HCT116 (cell line): ENCODE results near the gene ARSK. TPM values are rescaled to one million over a fixed set of nuclear protein-coding genes. Genes with fewer than 3 reads are reported as not detected.

Experiments
- ATAC-seq: fragments of 200-7000 bp; cut with Tn5 transposase; 2 replicates; pipeline ENCODE4 v1.9.1; 2020; ENCODE audit warnings: mild to moderate bottlenecking, moderate library complexity
- BruUV-seq: library from RNA; stranded (reverse); fragments of 400-500 nt; replicated peaks from 2 replicates; lab custom pipeline; 2021; lab: Mats Ljungman, UMichigan
- CTCF ChIA-PET: fragments of 300-600 bp; sonication (Branson Sonifier 250); formaldehyde crosslinking; loops from one replicate; lab custom pipeline; 2021; ENCODE audit warnings: antibody characterized with exemption; lab: Charles Lee
- POLR2A ChIA-PET: fragments of 300-600, 350-600 bp; sonication (Branson Sonifier 250); formaldehyde crosslinking; loops from one replicate; lab custom pipeline; 2021; ENCODE audit warnings: antibody characterized with exemption; lab: Charles Lee
- RAD21 ChIA-PET, 2 experiments: fragments of 300-600 bp; sonication (Branson Sonifier 250); formaldehyde crosslinking; loops; one replicate each; lab custom pipeline; 2023; ENCODE audit warnings: low total read pairs in 2 of 2; ENCODE audit not compliant: uncharacterized antibody in 2 of 2, unreplicated experiment in 2 of 2, low non-redundant PET in 1 of 2; lab: Charles Lee
- DNase-seq: peaks from one replicate; pipeline ENCODE4 v3.0.0-alpha.2; 2010; ENCODE audit warnings: low read depth, low spot score
- H2AFZ ChIP-seq: fragments of 200-600 bp; shearing (Covaris generic), sonication (generic); 2 replicates; pipeline ENCODE4 v1.6.1; 2017; ENCODE audit warnings: low read depth, mixed run types, mixed read lengths, antibody characterized with exemption, low read length; ENCODE audit not compliant: poor library complexity, severe bottlenecking
- H3K27ac ChIP-seq: 2 replicates; pipeline ENCODE4 v1.5.1; 2012; ENCODE audit warnings: low read depth, low read length
- H3K27me3 ChIP-seq: fragments of 200-600 bp; sonication (generic); 2 replicates; pipeline ENCODE4 v1.6.1; 2016; ENCODE audit warnings: mixed run types, low read length, mixed read lengths; ENCODE audit not compliant: insufficient read depth
- H3K36me3 ChIP-seq, 2 experiments: fragments of 200-500 bp in 1 of 2; fragments of 200-600 bp in 1 of 2; sonication (Bioruptor generic) in 1 of 2; sonication (generic) in 1 of 2; 2 replicates each; pipeline versions ENCODE4 v1.5.1 to v1.6.1; 2014 to 2016; ENCODE audit warnings: low read length in 2 of 2, inconsistent platforms in 1 of 2, mixed read lengths in 1 of 2, mixed run types in 1 of 2; ENCODE audit not compliant: insufficient read depth in 2 of 2, control insufficient read depth in 1 of 2
- H3K4me1 ChIP-seq, 2 experiments: fragments of 200-600 bp in 1 of 2; sonication (generic) in 1 of 2; 2 replicates each; pipeline versions ENCODE4 v1.5.1 to v1.6.1; 2012 to 2017; ENCODE audit warnings: low read length in 2 of 2, inconsistent platforms in 1 of 2, mild to moderate bottlenecking in 1 of 2, mixed read lengths in 1 of 2, mixed run types in 1 of 2, moderate library complexity in 1 of 2; ENCODE audit not compliant: insufficient read depth in 2 of 2, control insufficient read depth in 1 of 2
- H3K4me2 ChIP-seq: fragments of 200-600 bp; sonication (generic); 2 replicates; pipeline ENCODE4 v1.6.1; 2017; ENCODE audit warnings: mixed run types, low read length, mixed read lengths
- H3K4me3 ChIP-seq, 2 experiments: fragments of 200-600 bp in 1 of 2; sonication (generic) in 1 of 2; replicated peaks in 1 of 2; 2 replicates each; pipeline ENCODE4 v1.5.1; 2011 to 2016; ENCODE audit warnings: low read length in 2 of 2, control low read depth in 1 of 2, low read depth in 1 of 2, mild to moderate bottlenecking in 1 of 2, mixed read lengths in 1 of 2, mixed run types in 1 of 2
- H3K79me2 ChIP-seq: fragments of 200-600 bp; sonication (generic); 2 replicates; pipeline ENCODE4 v1.6.1; 2017; ENCODE audit warnings: mild to moderate bottlenecking, mixed run types, low read length, moderate library complexity, mixed read lengths; ENCODE audit not compliant: insufficient read depth
- H3K9ac ChIP-seq: fragments of 200-600 bp; sonication (generic); 2 replicates; pipeline ENCODE4 v1.6.1; 2016; ENCODE audit warnings: low read length, mixed read lengths
- H3K9me2 ChIP-seq: fragments of 200-600 bp; sonication (generic), shearing (Covaris generic); 2 replicates; pipeline ENCODE4 v1.6.1; 2017; ENCODE audit warnings: mixed run types, mild to moderate bottlenecking, moderate library complexity; ENCODE audit not compliant: insufficient read depth
- H3K9me3 ChIP-seq, 2 experiments: fragments of 200-500 bp in 1 of 2; fragments of 200-600 bp in 1 of 2; sonication (Bioruptor generic) in 1 of 2; sonication (generic) in 1 of 2; 2 replicates each; pipeline ENCODE4 v1.6.1; 2014 to 2017; ENCODE audit warnings: low read length in 2 of 2, mixed read lengths in 2 of 2, inconsistent platforms in 1 of 2, low read depth in 1 of 2, mild to moderate bottlenecking in 1 of 2, mixed run types in 1 of 2, moderate library complexity in 1 of 2; ENCODE audit not compliant: control insufficient read depth in 1 of 2, insufficient read depth in 1 of 2
- H4K20me1 ChIP-seq: fragments of 200-600 bp; sonication (generic), shearing (Covaris generic); 2 replicates; pipeline ENCODE4 v1.6.1; 2017; ENCODE audit warnings: mixed run types, mild to moderate bottlenecking, moderate library complexity; ENCODE audit not compliant: insufficient read depth
- ATF3 ChIP-seq: IDR thresholded peaks from 2 replicates; pipeline ENCODE4 v1.6.1; 2012
- CBX3 ChIP-seq: IDR thresholded peaks from 2 replicates; pipeline ENCODE4 v1.6.1; 2012; ENCODE audit warnings: low read depth
- CEBPB ChIP-seq: IDR thresholded peaks from 2 replicates; pipeline ENCODE4 v1.6.1; 2012; ENCODE audit warnings: low read depth
- EZH2phosphoT487 ChIP-seq: fragments of 200-600 bp; IDR thresholded peaks from 2 replicates; pipeline ENCODE4 v1.6.1; 2018; ENCODE audit warnings: antibody characterized with exemption, borderline replicate concordance
- POLR2A ChIP-seq: IDR thresholded peaks from 2 replicates; pipeline ENCODE4 v1.7.0; 2011; ENCODE audit warnings: borderline replicate concordance; ENCODE audit not compliant: insufficient read depth, insufficient read length; ENCODE audit errors: extremely low read depth
- POLR2AphosphoS5 ChIP-seq: IDR thresholded peaks from 2 replicates; pipeline ENCODE4 v1.6.1; 2011; ENCODE audit warnings: mild to moderate bottlenecking, low read depth, low read length, moderate library complexity
- RAD21 ChIP-seq: IDR thresholded peaks from 2 replicates; pipeline ENCODE4 v1.6.1; 2012; ENCODE audit warnings: low read depth, mild to moderate bottlenecking
- SRF ChIP-seq: IDR thresholded peaks from 2 replicates; pipeline ENCODE4 v1.6.1; 2012; ENCODE audit warnings: low read depth
- TCF7L2 ChIP-seq: IDR thresholded peaks from 2 replicates; pipeline ENCODE4 v1.7.0; 2011; ENCODE audit warnings: borderline replicate concordance, inconsistent platforms; ENCODE audit not compliant: insufficient read depth, insufficient read length; ENCODE audit errors: extremely low read depth
- YY1 ChIP-seq: IDR thresholded peaks from 2 replicates; pipeline ENCODE4 v1.6.1; 2011; ENCODE audit warnings: low read length, low read depth, moderate library complexity, mild to moderate bottlenecking; ENCODE audit not compliant: insufficient replicate concordance; ENCODE audit errors: extremely low read depth
- ZBTB33 ChIP-seq: IDR thresholded peaks from 2 replicates; pipeline ENCODE4 v1.6.1; 2011; ENCODE audit warnings: mild to moderate bottlenecking, low read length, moderate library complexity; ENCODE audit not compliant: insufficient replicate concordance; ENCODE audit errors: extremely low read depth
- intact Hi-C: fragments of 100-400 bp; cut with micrococcal nuclease; formaldehyde crosslinking; loops from 2 replicates; pipeline ENCODE4 v1.10.0; 2022
- total RNA-seq: library from RNA; stranded (reverse); gene quantifications from one replicate; pipeline ENCODE4 v1.2.1, GENCODE V29; 2021; ENCODE audit not compliant: unreplicated experiment

The ARSK gene
- total RNA-seq, 1 experiment from 2014 or later = 4.6 TPM

GRCh38 chr5:95630394-95630917, 75.6 kb downstream of the ARSK start:
- ChIA-PET RAD21 (no interaction called here), CTCF (interaction anchor here (1.0 kb wide), 1 partner anchor 17 kb away, joined by 3 read pairs; the partner anchor contains the start of gene RFESD), POLR2A (no interaction called here)
- H3K9me2 ChIP-seq = no peaks in the 10 kb centered on the region
- BruUV-seq = no TSS peak
- H3K9me3 ChIP-seq = no peaks in the 10 kb centered on the region
- no peak overlapping the region for H2AFZ ChIP-seq
- H3K36me3 ChIP-seq = no peaks in the 10 kb centered on the region
- intact Hi-C loops = no loop called here
- H3K4me3 ChIP-seq = no peak overlapping the region
- H3K27ac ChIP-seq = no peak overlapping the region
- H3K4me2 ChIP-seq = no peak overlapping the region
- DNase-seq = no peak
- H4K20me1 ChIP-seq = no peaks in the 10 kb centered on the region
- no peaks in the 10 kb centered on the region for H3K27me3 ChIP-seq
- H3K79me2 ChIP-seq = no peaks in the 10 kb centered on the region
- no peak for ATAC-seq
- TF ChIP-seq EZH2phosphoT487 (no peak), ZBTB33 (no peak)
- peaks cover 0 to 10% of the 10 kb centered on the region in 2 experiments; a peak in 2 of 4 replicates for H3K4me1 ChIP-seq
- H3K9ac ChIP-seq = no peak overlapping the region

- H3K9me3 ChIP-seq = no peaks in the 10 kb centered on the region
- ChIA-PET POLR2A (no interaction called here), CTCF (interaction anchor here (1.0 kb wide), 1 partner anchor 16 kb away, joined by 3 read pairs; the partner anchor contains the start of gene RFESD), RAD21 (no interaction called here)
- no peaks in the 10 kb centered on the region for H3K27me3 ChIP-seq
- H2AFZ ChIP-seq = peak overlapping the region; percentile 39
- DNase-seq (no peak), ATAC-seq (no peak)
- H3K27ac ChIP-seq = no peak overlapping the region
- H3K4me3 ChIP-seq = no peak overlapping the region
- peaks cover 0 to 10% of the 10 kb centered on the region in 2 experiments; a peak in 2 of 4 replicates for H3K4me1 ChIP-seq
- no peak overlapping the region for H3K9ac ChIP-seq
- H3K4me2 ChIP-seq = no peak overlapping the region
- no peaks in the 10 kb centered on the region for H3K36me3 ChIP-seq
- no peaks in the 10 kb centered on the region for H3K79me2 ChIP-seq
- intact Hi-C loops = no loop called here
- H4K20me1 ChIP-seq = no peaks in the 10 kb centered on the region
- TF ChIP-seq SRF = no peak
- no peak for TF ChIP-seq YY1
- no peak for TF ChIP-seq CBX3
- TF ChIP-seq RAD21 = no peak
- TF ChIP-seq POLR2A = no peak
- no peak for TF ChIP-seq POLR2AphosphoS5
- TF ChIP-seq ATF3 = no peak
- TF ChIP-seq EZH2phosphoT487 = no peak
- no peak for TF ChIP-seq TCF7L2
- no peak for TF ChIP-seq CEBPB
- H3K9me2 ChIP-seq = no peaks in the 10 kb centered on the region
- BruUV-seq = no TSS peak
These were observed 76.5 kb downstream of the ARSK start for GRCh38 chr5:95631255-95631958.
